HL-60 (cell line): ENCODE data around the gene CCDC15.
"Not testable (repeated sequence)": the region's sequence is repeated elsewhere in the genome, so short reads cannot be mapped to it uniquely, and the experiment has no call there.

Experiments
- DNase-seq, 2 experiments: peaks; one replicate each; pipeline ENCODE4 v3.0.0-alpha.2; 2010 to 2020; ENCODE audit warnings: low read depth in 1 of 2, low spot score in 1 of 2
- H3K27ac ChIP-seq: fragments of 250-450 bp; sonication (Bioruptor Pico); replicated peaks from 2 replicates; pipeline ENCODE4 v1.5.1; 2020; ENCODE audit warnings: mild to moderate bottlenecking, moderate library complexity
- H3K27me3 ChIP-seq: fragments of 250-450 bp; sonication (Bioruptor Pico); 2 replicates; pipeline ENCODE4 v1.5.1; 2021; ENCODE audit warnings: mild to moderate bottlenecking, moderate library complexity; ENCODE audit not compliant: insufficient read depth, poor library complexity, severe bottlenecking
- H3K4me3 ChIP-seq: replicated peaks from 2 replicates; pipeline ENCODE4 v1.5.1; 2011; ENCODE audit warnings: mild to moderate bottlenecking, control low read depth, low read length; ENCODE audit not compliant: insufficient read depth
- CTCF ChIP-seq: IDR thresholded peaks from one replicate; pipeline ENCODE4 v1.5.1; 2011; ENCODE audit warnings: low read length, control low read depth, inconsistent platforms; ENCODE audit not compliant: insufficient read depth
- GABPA ChIP-seq: IDR thresholded peaks from 2 replicates; pipeline ENCODE4 v1.6.1; 2012; ENCODE audit warnings: low read depth
- POLR2AphosphoS5 ChIP-seq: IDR thresholded peaks from 2 replicates; pipeline ENCODE4 v1.6.1; 2012; ENCODE audit warnings: low read depth
- REST ChIP-seq: IDR thresholded peaks from 2 replicates; pipeline ENCODE4 v1.6.1; 2012; ENCODE audit warnings: low read depth; ENCODE audit not compliant: insufficient replicate concordance
- SPI1 ChIP-seq: IDR thresholded peaks from 2 replicates; pipeline ENCODE4 v1.6.1; 2012; ENCODE audit warnings: low read depth, mild to moderate bottlenecking, borderline replicate concordance

Gene CCDC15

GRCh38 chr11:125052047-125052446 lies 98.0 kb downstream of the CCDC15 start:
- Histone ChIP-seq H3K4me3 (no peak overlapping the region), H3K27me3 (no peaks in the 10 kb centered on the region), H3K27ac (no peak overlapping the region)
- no peak for DNase-seq
- TF ChIP-seq REST (no peak), CTCF (no peak), GABPA (no peak), SPI1 (no peak), POLR2AphosphoS5 (no peak)

GRCh38 chr11:125053167-125053566 lies 99.2 kb downstream of the CCDC15 start:
- TF ChIP-seq GABPA = no peak
- TF ChIP-seq POLR2AphosphoS5 = no peak
- TF ChIP-seq CTCF = no peak
- TF ChIP-seq REST = no peak
- no peak for TF ChIP-seq SPI1

GRCh38 chr11:125055107-125055715 lies 101.2 kb downstream of the CCDC15 start:
- DNase-seq = no peak
- Histone ChIP-seq H3K4me3 (no peak overlapping the region), H3K27ac (no peak overlapping the region), H3K27me3 (no peaks in the 10 kb centered on the region)
- TF ChIP-seq CTCF = no peak
- TF ChIP-seq REST = no peak
- no peak for TF ChIP-seq GABPA
- no peak for TF ChIP-seq SPI1
- TF ChIP-seq POLR2AphosphoS5 = no peak

More at GRCh38 chr11:125053167-125053566, 99.2 kb downstream of the CCDC15 start:
- no peaks in the 10 kb centered on the region for H3K27me3 ChIP-seq
- H3K27ac ChIP-seq = no peak overlapping the region
- H3K4me3 ChIP-seq = no peak overlapping the region
- DNase-seq = no peak

GRCh38 chr11:125056111-125056510 lies 102.1 kb downstream of the CCDC15 start:
- DNase-seq, H3K27me3 ChIP-seq, H3K4me3 ChIP-seq, H3K27ac ChIP-seq: not testable (repeated sequence)
